Measurements from ENCODE around the gene MIOX.

DNA sequence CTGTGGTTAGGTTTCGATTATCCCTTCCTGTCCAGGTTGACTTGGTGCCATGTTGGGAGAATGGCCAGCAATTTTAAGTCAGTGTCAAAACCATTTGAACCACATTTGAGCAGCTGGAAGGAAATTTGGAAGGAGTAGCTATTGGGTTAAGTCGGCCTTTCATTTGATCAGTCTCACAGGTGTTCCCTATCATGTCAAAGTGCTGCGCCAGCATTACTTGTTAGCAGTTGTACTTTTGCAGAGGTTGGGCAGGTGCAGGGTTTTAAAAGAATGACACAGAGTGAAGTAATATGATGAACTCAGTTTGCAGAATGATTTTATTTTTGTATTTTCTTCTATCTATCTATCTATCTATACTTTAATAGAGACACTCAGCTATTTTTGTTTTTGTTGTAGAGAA, 49.6 kb downstream of the MIOX start:
- TF ChIP-seq POLR2A (IDR thresholded peaks at IDR 0.05; ENCODE audit: low read depth, low read length), result no peak
- TF ChIP-seq FOS (IDR thresholded peaks at IDR 0.05; ENCODE audit: borderline replicate concordance, insufficient read depth, low read length), result no peak
- TF ChIP-seq, protein P1, sequence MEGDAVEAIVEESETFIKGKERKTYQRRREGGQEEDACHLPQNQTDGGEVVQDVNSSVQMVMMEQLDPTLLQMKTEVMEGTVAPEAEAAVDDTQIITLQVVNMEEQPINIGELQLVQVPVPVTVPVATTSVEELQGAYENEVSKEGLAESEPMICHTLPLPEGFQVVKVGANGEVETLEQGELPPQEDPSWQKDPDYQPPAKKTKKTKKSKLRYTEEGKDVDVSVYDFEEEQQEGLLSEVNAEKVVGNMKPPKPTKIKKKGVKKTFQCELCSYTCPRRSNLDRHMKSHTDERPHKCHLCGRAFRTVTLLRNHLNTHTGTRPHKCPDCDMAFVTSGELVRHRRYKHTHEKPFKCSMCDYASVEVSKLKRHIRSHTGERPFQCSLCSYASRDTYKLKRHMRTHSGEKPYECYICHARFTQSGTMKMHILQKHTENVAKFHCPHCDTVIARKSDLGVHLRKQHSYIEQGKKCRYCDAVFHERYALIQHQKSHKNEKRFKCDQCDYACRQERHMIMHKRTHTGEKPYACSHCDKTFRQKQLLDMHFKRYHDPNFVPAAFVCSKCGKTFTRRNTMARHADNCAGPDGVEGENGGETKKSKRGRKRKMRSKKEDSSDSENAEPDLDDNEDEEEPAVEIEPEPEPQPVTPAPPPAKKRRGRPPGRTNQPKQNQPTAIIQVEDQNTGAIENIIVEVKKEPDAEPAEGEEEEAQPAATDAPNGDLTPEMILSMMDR (IDR thresholded peaks at IDR 0.05; ENCODE audit: extremely low read depth in 1 of 2, insufficient read depth in 1 of 2, low read depth in 1 of 2, low read length in 2 of 2), result no peak
- TF ChIP-seq POLR2AphosphoS5 (IDR thresholded peaks at IDR 0.05; ENCODE audit: insufficient read depth, low read depth, low read length), result no peak
- TF ChIP-seq GATA2 (IDR thresholded peaks at IDR 0.05; ENCODE audit: insufficient read depth, insufficient read length, low read depth, low read length), result no peak
- TF ChIP-seq, protein P2, sequence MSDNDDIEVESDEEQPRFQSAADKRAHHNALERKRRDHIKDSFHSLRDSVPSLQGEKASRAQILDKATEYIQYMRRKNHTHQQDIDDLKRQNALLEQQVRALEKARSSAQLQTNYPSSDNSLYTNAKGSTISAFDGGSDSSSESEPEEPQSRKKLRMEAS (IDR thresholded peaks at IDR 0.05; ENCODE audit: insufficient read depth, insufficient read length), result no peak
- no peak for TF ChIP-seq JUN (IDR thresholded peaks at IDR 0.05; ENCODE audit: borderline replicate concordance, insufficient read depth, insufficient read length, low read depth)
- TF ChIP-seq MYC (IDR thresholded peaks at IDR 0.05; ENCODE audit: low read depth, low read length), result no peak
